DOHH2 (cell line): ENCODE measurements around the gene ARHGEF7.

Source experiments
- EZH2phosphoT487 ChIP-seq: fragments of 200-600 bp; sonication (generic); IDR thresholded peaks from 2 replicates; pipeline ENCODE4 v1.6.1; 2017; ENCODE audit warnings: borderline replicate concordance, mild to moderate bottlenecking, antibody characterized with exemption, low read length, moderate library complexity, mixed read lengths
- TF ChIP-seq, protein P1 (sequence below): fragments of 200-600 bp; sonication (generic); IDR thresholded peaks from one replicate; pipeline ENCODE4 v1.5.1; 2014; ENCODE audit warnings: antibody characterized with exemption, mild to moderate bottlenecking, low read depth, low read length; ENCODE audit not compliant: poor library complexity, severe bottlenecking

- TF ChIP-seq, protein P1, sequence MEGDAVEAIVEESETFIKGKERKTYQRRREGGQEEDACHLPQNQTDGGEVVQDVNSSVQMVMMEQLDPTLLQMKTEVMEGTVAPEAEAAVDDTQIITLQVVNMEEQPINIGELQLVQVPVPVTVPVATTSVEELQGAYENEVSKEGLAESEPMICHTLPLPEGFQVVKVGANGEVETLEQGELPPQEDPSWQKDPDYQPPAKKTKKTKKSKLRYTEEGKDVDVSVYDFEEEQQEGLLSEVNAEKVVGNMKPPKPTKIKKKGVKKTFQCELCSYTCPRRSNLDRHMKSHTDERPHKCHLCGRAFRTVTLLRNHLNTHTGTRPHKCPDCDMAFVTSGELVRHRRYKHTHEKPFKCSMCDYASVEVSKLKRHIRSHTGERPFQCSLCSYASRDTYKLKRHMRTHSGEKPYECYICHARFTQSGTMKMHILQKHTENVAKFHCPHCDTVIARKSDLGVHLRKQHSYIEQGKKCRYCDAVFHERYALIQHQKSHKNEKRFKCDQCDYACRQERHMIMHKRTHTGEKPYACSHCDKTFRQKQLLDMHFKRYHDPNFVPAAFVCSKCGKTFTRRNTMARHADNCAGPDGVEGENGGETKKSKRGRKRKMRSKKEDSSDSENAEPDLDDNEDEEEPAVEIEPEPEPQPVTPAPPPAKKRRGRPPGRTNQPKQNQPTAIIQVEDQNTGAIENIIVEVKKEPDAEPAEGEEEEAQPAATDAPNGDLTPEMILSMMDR: no peak
- TF ChIP-seq EZH2phosphoT487: no peak
These were observed 212.0 kb downstream of the ARHGEF7 start for GRCh38 chr13:111326981-111327642.
